ENCODE results near the gene MAPK4.
"Not testable (repeated sequence)": the region's sequence is repeated elsewhere in the genome, so short reads cannot be mapped to it uniquely, and the experiment has no call there.

MAPK4 gene

GRCh38 chr18:50527636-50528307, 32.1 kb upstream of the MAPK4 start:
- Histone ChIP-seq H3K27ac (replicated peaks) (no peak overlapping the region), H3K27me3 (ENCODE audit: insufficient read depth, poor library complexity, severe bottlenecking) (peaks cover 13% of the 10 kb centered on the region), H3K4me3 (replicated peaks; ENCODE audit: insufficient read depth, low read length) (no peak overlapping the region)
- no peak for DNase-seq (ENCODE audit: low read depth in 1 of 2, low spot score in 1 of 2)
- TF ChIP-seq GABPA (IDR thresholded peaks at IDR 0.05; ENCODE audit: low read depth) = no peak
- no peak for TF ChIP-seq REST (IDR thresholded peaks at IDR 0.05; ENCODE audit: insufficient replicate concordance, low read depth)
- no peak for TF ChIP-seq SPI1 (IDR thresholded peaks at IDR 0.05; ENCODE audit: borderline replicate concordance, low read depth)
- no peak for TF ChIP-seq POLR2AphosphoS5 (IDR thresholded peaks at IDR 0.05; ENCODE audit: low read depth)
- TF ChIP-seq CTCF (IDR thresholded peaks at IDR 0.05; ENCODE audit: insufficient read depth, low read length) = no peak

GRCh38 chr18:50528806-50529205, 31.1 kb upstream of the MAPK4 start:
- TF ChIP-seq REST (IDR thresholded peaks at IDR 0.05; ENCODE audit: insufficient replicate concordance, low read depth) (no peak), CTCF (IDR thresholded peaks at IDR 0.05; ENCODE audit: insufficient read depth, low read length) (no peak), POLR2AphosphoS5 (IDR thresholded peaks at IDR 0.05; ENCODE audit: low read depth) (no peak), SPI1 (IDR thresholded peaks at IDR 0.05; ENCODE audit: borderline replicate concordance, low read depth) (no peak), GABPA (IDR thresholded peaks at IDR 0.05; ENCODE audit: low read depth) (no peak)
- no peak overlapping the region for H3K27ac ChIP-seq (replicated peaks)
- H3K27me3 ChIP-seq (ENCODE audit: insufficient read depth, poor library complexity, severe bottlenecking) = peaks cover 13% of the 10 kb centered on the region
- no peak overlapping the region for H3K4me3 ChIP-seq (replicated peaks; ENCODE audit: insufficient read depth, low read length)
- DNase-seq (ENCODE audit: low read depth in 1 of 2, low spot score in 1 of 2) = no peak

- not testable (repeated sequence) for H3K27ac ChIP-seq (replicated peaks); DNase-seq (ENCODE audit: low read depth in 1 of 2, low spot score in 1 of 2); H3K27me3 ChIP-seq (ENCODE audit: insufficient read depth, poor library complexity, severe bottlenecking); H3K4me3 ChIP-seq (replicated peaks; ENCODE audit: insufficient read depth, low read length)
These were observed 26.1 kb upstream of the MAPK4 start for GRCh38 chr18:50533822-50534221.

GRCh38 chr18:50544476-50544875, 15.4 kb upstream of the MAPK4 start:
- not testable (repeated sequence) for H3K27me3 ChIP-seq (ENCODE audit: insufficient read depth, poor library complexity, severe bottlenecking); DNase-seq (ENCODE audit: low read depth in 1 of 2, low spot score in 1 of 2); H3K4me3 ChIP-seq (replicated peaks; ENCODE audit: insufficient read depth, low read length); H3K27ac ChIP-seq (replicated peaks)

GRCh38 chr18:50545936-50546335, 14.0 kb upstream of the MAPK4 start:
- H3K27ac ChIP-seq (replicated peaks) = no peak overlapping the region
- DNase-seq (ENCODE audit: low read depth in 1 of 2, low spot score in 1 of 2) = no peak
- TF ChIP-seq SPI1 (IDR thresholded peaks at IDR 0.05; ENCODE audit: borderline replicate concordance, low read depth) (no peak), REST (IDR thresholded peaks at IDR 0.05; ENCODE audit: insufficient replicate concordance, low read depth) (no peak), CTCF (IDR thresholded peaks at IDR 0.05; ENCODE audit: insufficient read depth, low read length) (no peak), GABPA (IDR thresholded peaks at IDR 0.05; ENCODE audit: low read depth) (no peak), POLR2AphosphoS5 (IDR thresholded peaks at IDR 0.05; ENCODE audit: low read depth) (no peak)

More at GRCh38 chr18:50545936-50546335, 14.0 kb upstream of the MAPK4 start:
- H3K27me3 ChIP-seq (ENCODE audit: insufficient read depth, poor library complexity, severe bottlenecking) = peaks cover 7% of the 10 kb centered on the region
- no peak overlapping the region for H3K4me3 ChIP-seq (replicated peaks; ENCODE audit: insufficient read depth, low read length)
